ENCODE results near the gene PPIL3.

Gene PPIL3

DNA sequence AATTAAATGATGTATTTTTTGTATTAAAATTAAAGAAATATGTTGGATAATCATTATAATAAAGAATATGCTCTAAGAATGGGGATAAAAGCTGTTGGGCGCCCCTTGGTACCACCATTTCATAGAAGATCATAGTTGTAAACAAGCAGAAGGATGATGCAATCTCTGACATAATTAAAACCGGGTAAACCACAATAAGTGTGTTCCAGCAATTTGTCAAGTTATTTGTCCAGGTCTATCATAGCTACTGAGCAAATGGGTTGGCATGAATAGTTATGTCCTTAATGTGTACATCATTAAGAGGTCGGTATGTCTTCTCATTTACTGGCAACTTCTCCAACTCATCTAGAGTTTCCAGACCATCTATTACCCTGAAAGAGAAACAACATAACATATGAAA, 17.7 kb downstream of the PPIL3 start:
- no peak for TF ChIP-seq OSR1 (CRISPR knock-in tag; IDR thresholded peaks at IDR 0.05)
- TF ChIP-seq, protein P1, sequence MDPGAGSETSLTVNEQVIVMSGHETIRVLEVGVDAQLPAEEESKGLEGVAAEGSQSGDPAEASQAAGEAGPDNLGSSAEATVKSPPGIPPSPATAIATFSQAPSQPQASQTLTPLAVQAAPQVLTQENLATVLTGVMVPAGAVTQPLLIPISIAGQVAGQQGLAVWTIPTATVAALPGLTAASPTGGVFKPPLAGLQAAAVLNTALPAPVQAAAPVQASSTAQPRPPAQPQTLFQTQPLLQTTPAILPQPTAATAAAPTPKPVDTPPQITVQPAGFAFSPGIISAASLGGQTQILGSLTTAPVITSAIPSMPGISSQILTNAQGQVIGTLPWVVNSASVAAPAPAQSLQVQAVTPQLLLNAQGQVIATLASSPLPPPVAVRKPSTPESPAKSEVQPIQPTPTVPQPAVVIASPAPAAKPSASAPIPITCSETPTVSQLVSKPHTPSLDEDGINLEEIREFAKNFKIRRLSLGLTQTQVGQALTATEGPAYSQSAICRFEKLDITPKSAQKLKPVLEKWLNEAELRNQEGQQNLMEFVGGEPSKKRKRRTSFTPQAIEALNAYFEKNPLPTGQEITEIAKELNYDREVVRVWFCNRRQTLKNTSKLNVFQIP (CRISPR knock-in tag; IDR thresholded peaks at IDR 0.05; ENCODE audit: borderline replicate concordance, low read depth): no peak
- TF ChIP-seq ZNF70 (CRISPR knock-in tag; IDR thresholded peaks at IDR 0.05): no peak
- TF ChIP-seq ZFP30 (CRISPR knock-in tag; IDR thresholded peaks at IDR 0.05): no peak
- no peak for TF ChIP-seq TCF4 (CRISPR knock-in tag; IDR thresholded peaks at IDR 0.05; ENCODE audit: borderline replicate concordance)
- no peak for TF ChIP-seq ISL1 (CRISPR knock-in tag; IDR thresholded peaks at IDR 0.05)
- TF ChIP-seq CSRNP3 (CRISPR knock-in tag; IDR thresholded peaks at IDR 0.05): no peak
- no peak for TF ChIP-seq RARB (CRISPR knock-in tag; IDR thresholded peaks at IDR 0.05)
- no peak for TF ChIP-seq ARNTL (CRISPR knock-in tag; IDR thresholded peaks at IDR 0.05; ENCODE audit: borderline replicate concordance, low read depth)
- TF ChIP-seq TOX (CRISPR knock-in tag; IDR thresholded peaks at IDR 0.05; ENCODE audit: borderline replicate concordance): no peak
- ATAC-seq: no peak

DNA sequence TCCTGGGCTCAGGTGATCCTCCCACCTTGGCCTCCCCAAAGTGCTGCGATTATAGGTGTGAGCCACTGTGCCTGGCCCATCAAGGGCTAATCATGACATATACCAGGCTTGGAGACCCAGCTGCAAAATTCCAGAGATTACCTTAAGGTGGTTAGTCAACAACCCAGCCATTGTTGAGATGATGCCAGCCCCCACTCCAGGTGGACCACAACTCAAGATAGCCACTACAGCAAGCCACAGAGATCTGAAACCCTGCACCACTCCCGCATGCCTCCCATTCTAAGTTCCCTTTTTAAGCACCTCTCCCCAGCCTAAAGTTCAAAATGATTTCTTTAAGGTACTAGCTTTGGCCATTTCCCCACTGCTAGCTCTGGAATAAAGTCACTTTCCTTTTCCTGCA, 19.9 kb downstream of the PPIL3 start:
- TF ChIP-seq ZNF8 (CRISPR knock-in tag; IDR thresholded peaks at IDR 0.05) (no peak), PPARA (CRISPR knock-in tag; IDR thresholded peaks at IDR 0.05; ENCODE audit: borderline replicate concordance) (no peak), ZFP30 (CRISPR knock-in tag; IDR thresholded peaks at IDR 0.05) (no peak), SNAI2 (CRISPR knock-in tag; IDR thresholded peaks at IDR 0.05) (no peak), GLIS3 (CRISPR knock-in tag; IDR thresholded peaks at IDR 0.05) (no peak), TSHZ2 (CRISPR knock-in tag; IDR thresholded peaks at IDR 0.05) (no peak), ISL1 (CRISPR knock-in tag; IDR thresholded peaks at IDR 0.05) (no peak), ZFP3 (CRISPR knock-in tag; IDR thresholded peaks at IDR 0.05) (no peak), TOX (CRISPR knock-in tag; IDR thresholded peaks at IDR 0.05; ENCODE audit: borderline replicate concordance) (no peak), ZNF565 (CRISPR knock-in tag; conservative IDR thresholded peaks at IDR 0.05; ENCODE audit: low read depth) (no peak), CSRNP3 (CRISPR knock-in tag; IDR thresholded peaks at IDR 0.05) (no peak), RARB (CRISPR knock-in tag; IDR thresholded peaks at IDR 0.05) (no peak)
- TF ChIP-seq, protein P2, sequence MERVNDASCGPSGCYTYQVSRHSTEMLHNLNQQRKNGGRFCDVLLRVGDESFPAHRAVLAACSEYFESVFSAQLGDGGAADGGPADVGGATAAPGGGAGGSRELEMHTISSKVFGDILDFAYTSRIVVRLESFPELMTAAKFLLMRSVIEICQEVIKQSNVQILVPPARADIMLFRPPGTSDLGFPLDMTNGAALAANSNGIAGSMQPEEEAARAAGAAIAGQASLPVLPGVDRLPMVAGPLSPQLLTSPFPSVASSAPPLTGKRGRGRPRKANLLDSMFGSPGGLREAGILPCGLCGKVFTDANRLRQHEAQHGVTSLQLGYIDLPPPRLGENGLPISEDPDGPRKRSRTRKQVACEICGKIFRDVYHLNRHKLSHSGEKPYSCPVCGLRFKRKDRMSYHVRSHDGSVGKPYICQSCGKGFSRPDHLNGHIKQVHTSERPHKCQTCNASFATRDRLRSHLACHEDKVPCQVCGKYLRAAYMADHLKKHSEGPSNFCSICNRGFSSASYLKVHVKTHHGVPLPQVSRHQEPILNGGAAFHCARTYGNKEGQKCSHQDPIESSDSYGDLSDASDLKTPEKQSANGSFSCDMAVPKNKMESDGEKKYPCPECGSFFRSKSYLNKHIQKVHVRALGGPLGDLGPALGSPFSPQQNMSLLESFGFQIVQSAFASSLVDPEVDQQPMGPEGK (CRISPR knock-in tag; IDR thresholded peaks at IDR 0.05; ENCODE audit: borderline replicate concordance): no peak
- TF ChIP-seq, protein P1 (CRISPR knock-in tag; IDR thresholded peaks at IDR 0.05; ENCODE audit: borderline replicate concordance, low read depth): no peak
- ATAC-seq: no peak

All from SK-N-SH treated with all-trans-retinoic acid at 6 μM for 48 hours (cell line).